K562 (cell line): ENCODE data around the gene NCKAP1. TPM values are rescaled to one million over a fixed set of nuclear protein-coding genes. Genes with fewer than 3 reads are reported as not detected.

Experiments
- ADNP ChIP-seq: fragments of 200-800 bp; sonication (Bioruptor generic); IDR thresholded peaks from 2 replicates; pipeline ENCODE4 v1.6.1; 2016; ENCODE audit warnings: missing genetic modification characterization, missing compliant biosample characterization
- ARID2 ChIP-seq: fragments of 450-650 bp; IDR thresholded peaks from 2 replicates; pipeline ENCODE4 v1.6.1; 2017; ENCODE audit warnings: antibody characterized with exemption, mild to moderate bottlenecking
- CEBPG ChIP-seq, 3 experiments: fragments of 200-800 bp in 1 of 3; sonication (Bioruptor generic) in 1 of 3; sonication (generic) in 1 of 3; formaldehyde crosslinking in 1 of 3; IDR thresholded peaks in 2 of 3; conservative IDR thresholded peaks in 1 of 3; 2 replicates each; pipeline versions ENCODE4 v1.6.1 to v1.8.0; 2016 to 2022; ENCODE audit warnings: missing compliant biosample characterization in 2 of 3, missing genetic modification characterization in 2 of 3, mild to moderate bottlenecking in 1 of 3, missing genetic modification reagents in 1 of 3
- COPS2 ChIP-seq: fragments of 450-650 bp; conservative IDR thresholded peaks from 2 replicates; pipeline ENCODE4 v1.6.1; 2016; ENCODE audit warnings: mild to moderate bottlenecking, moderate library complexity
- CTBP1 ChIP-seq: fragments of 450-650 bp; IDR thresholded peaks from 2 replicates; pipeline ENCODE4 v1.6.1; 2016; ENCODE audit warnings: borderline replicate concordance
- DDX20 ChIP-seq: fragments of 450-650 bp; IDR thresholded peaks from 2 replicates; pipeline ENCODE4 v1.6.1; 2016; ENCODE audit warnings: missing genetic modification characterization, low read depth, mild to moderate bottlenecking, missing compliant biosample characterization, moderate library complexity
- E4F1 ChIP-seq: fragments of 250-450 bp; sonication (Bioruptor Pico); IDR thresholded peaks from 2 replicates; pipeline ENCODE4 v1.5.0; 2021; ENCODE audit warnings: mild to moderate bottlenecking, borderline replicate concordance
- HOMEZ ChIP-seq: fragments of 250-450 bp; sonication (Bioruptor Pico); IDR thresholded peaks from 2 replicates; pipeline ENCODE4 v1.4.0; 2020; ENCODE audit warnings: mild to moderate bottlenecking, moderate library complexity
- HOXB6 ChIP-seq: fragments of 250-450 bp; sonication (Bioruptor Pico); IDR thresholded peaks from 2 replicates; pipeline ENCODE4 v1.5.1; 2022; ENCODE audit warnings: mild to moderate bottlenecking, borderline replicate concordance
- NEUROD1 ChIP-seq: fragments of 150-350 bp; IDR thresholded peaks from 2 replicates; pipeline ENCODE4 v1.6.1; 2014; ENCODE audit warnings: borderline replicate concordance, low read length, low read depth; ENCODE audit not compliant: partially characterized antibody
- NFIC ChIP-seq: fragments of 450-650 bp; IDR thresholded peaks from 2 replicates; pipeline ENCODE4 v1.6.1; 2017; ENCODE audit warnings: mild to moderate bottlenecking, inconsistent platforms
- NFIX ChIP-seq: fragments of 250-450 bp; sonication (Bioruptor Pico); IDR thresholded peaks from 2 replicates; pipeline ENCODE4 v1.4.0; 2020; ENCODE audit warnings: low read depth, mild to moderate bottlenecking, moderate library complexity
- PPARD ChIP-seq: fragments of 250-450 bp; sonication (Bioruptor Pico); IDR thresholded peaks from 2 replicates; pipeline ENCODE4 v1.8.0; 2022; ENCODE audit warnings: inconsistent platforms, mild to moderate bottlenecking, moderate library complexity
- ZNF324 ChIP-seq: fragments of 250-450 bp; sonication (Bioruptor Pico); IDR thresholded peaks from 2 replicates; pipeline ENCODE4 v1.4.0; 2020; ENCODE audit warnings: mild to moderate bottlenecking
- ZNF696 ChIP-seq: fragments of 250-450 bp; sonication (Bioruptor Pico); conservative IDR thresholded peaks from 2 replicates; pipeline ENCODE4 v1.4.0; 2020; ENCODE audit warnings: mild to moderate bottlenecking, moderate library complexity
- polyA plus RNA-seq, 8 experiments: library from polyadenylated mRNA; depleted of rRNA in 4 of 8; stranded (reverse) in 5 of 8; unstranded in 3 of 8; fragments of >200 nt; fragmentation: Nextera tagmentation in 2 of 8; fragmentation: Illumina TruSeq in 1 of 8; extraction: Ambion mirVana in 2 of 8; extraction: Trizol in 1 of 8; gene quantifications; 2 replicates each; pipeline versions ENCODE4 v1.2.1 to v1.2.3, GENCODE V29; 2011 to 2014; ENCODE audit warnings: inconsistent platforms in 1 of 8, missing spikeins in 1 of 8
- total RNA-seq, 7 experiments: library from RNA; depleted of rRNA in 6 of 7; stranded (reverse); fragments of >200 nt in 6 of 7; fragmentation: Illumina TruSeq in 2 of 7; extraction: Trizol in 2 of 7; gene quantifications; 2 replicates each; pipeline versions ENCODE4 v1.2.1 to v1.2.3, GENCODE V29; 2011 to 2021; ENCODE audit warnings: low replicate concordance in 1 of 7
- TF ChIP-seq, protein P1 (sequence below): sonication (generic); formaldehyde crosslinking; IDR thresholded peaks from 2 replicates; pipeline ENCODE4 v1.8.1; 2022; ENCODE audit warnings: missing genetic modification reagents
- TF ChIP-seq, protein P2 (sequence below): fragments of 250-450 bp; sonication (Bioruptor Pico); IDR thresholded peaks from 2 replicates; pipeline ENCODE4 v1.9.0; 2021; ENCODE audit warnings: mild to moderate bottlenecking, inconsistent platforms

Gene NCKAP1
- total and polyA plus RNA-seq, 9 of the 15 experiments (the other 6 are each of a cell fraction or from before 2014, with no cell fraction given): 34.0 to 153 (median 88.7) TPM

DNA sequence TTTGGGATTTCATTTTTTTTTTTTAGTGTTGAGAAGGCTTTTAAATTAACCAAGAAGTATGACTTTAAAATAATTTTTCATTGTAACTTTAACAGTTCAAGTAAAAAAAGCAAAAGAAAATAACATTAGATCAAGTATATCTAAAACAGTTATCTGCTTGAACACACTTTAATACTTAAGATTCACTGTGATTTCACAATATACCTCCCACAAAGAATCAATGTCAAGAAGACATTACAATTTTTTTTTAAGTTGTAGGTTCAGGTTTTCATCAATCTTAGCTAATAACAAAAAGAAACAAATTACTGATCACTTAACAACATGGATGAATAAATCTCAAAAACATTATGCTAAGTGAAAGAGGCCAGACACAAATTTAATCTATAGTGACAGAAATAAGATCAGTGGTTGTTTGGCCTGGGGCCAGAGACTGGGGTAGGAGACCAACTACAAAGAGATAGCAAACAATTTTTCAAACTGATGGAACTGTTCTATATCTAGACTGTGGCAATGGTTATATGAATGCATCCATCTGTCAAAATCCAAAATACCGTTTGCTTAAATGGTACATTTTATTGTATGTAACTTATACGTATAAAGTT lies 97.0 kb downstream of the NCKAP1 start (continued):
- TF ChIP-seq, protein P1, sequence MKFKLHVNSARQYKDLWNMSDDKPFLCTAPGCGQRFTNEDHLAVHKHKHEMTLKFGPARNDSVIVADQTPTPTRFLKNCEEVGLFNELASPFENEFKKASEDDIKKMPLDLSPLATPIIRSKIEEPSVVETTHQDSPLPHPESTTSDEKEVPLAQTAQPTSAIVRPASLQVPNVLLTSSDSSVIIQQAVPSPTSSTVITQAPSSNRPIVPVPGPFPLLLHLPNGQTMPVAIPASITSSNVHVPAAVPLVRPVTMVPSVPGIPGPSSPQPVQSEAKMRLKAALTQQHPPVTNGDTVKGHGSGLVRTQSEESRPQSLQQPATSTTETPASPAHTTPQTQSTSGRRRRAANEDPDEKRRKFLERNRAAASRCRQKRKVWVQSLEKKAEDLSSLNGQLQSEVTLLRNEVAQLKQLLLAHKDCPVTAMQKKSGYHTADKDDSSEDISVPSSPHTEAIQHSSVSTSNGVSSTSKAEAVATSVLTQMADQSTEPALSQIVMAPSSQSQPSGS (CRISPR knock-in tag): no peak
- no peak for TF ChIP-seq NFIX (CRISPR knock-in tag)
- TF ChIP-seq ZNF696 (CRISPR knock-in tag): no peak
- TF ChIP-seq ZNF324 (CRISPR knock-in tag): no peak
- TF ChIP-seq HOXB6 (CRISPR knock-in tag): no peak
- no peak for TF ChIP-seq CEBPG (CRISPR knock-in tag; IDR thresholded peaks at IDR 0.05)
- peak; percentile 40 to 55; a peak in 3 of 4 replicates for TF ChIP-seq CEBPG (tag; conservative IDR thresholded peaks at IDR 0.05 in 1 of 2, IDR thresholded peaks at IDR 0.05 in 1 of 2)
- TF ChIP-seq, protein P2, sequence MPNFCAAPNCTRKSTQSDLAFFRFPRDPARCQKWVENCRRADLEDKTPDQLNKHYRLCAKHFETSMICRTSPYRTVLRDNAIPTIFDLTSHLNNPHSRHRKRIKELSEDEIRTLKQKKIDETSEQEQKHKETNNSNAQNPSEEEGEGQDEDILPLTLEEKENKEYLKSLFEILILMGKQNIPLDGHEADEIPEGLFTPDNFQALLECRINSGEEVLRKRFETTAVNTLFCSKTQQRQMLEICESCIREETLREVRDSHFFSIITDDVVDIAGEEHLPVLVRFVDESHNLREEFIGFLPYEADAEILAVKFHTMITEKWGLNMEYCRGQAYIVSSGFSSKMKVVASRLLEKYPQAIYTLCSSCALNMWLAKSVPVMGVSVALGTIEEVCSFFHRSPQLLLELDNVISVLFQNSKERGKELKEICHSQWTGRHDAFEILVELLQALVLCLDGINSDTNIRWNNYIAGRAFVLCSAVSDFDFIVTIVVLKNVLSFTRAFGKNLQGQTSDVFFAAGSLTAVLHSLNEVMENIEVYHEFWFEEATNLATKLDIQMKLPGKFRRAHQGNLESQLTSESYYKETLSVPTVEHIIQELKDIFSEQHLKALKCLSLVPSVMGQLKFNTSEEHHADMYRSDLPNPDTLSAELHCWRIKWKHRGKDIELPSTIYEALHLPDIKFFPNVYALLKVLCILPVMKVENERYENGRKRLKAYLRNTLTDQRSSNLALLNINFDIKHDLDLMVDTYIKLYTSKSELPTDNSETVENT (CRISPR knock-in tag): no peak
- no peak for TF ChIP-seq HOMEZ (CRISPR knock-in tag)
- peak; percentile 89 for TF ChIP-seq NFIC
- TF ChIP-seq COPS2: no peak
- no peak for TF ChIP-seq PPARD
- no peak for TF ChIP-seq DDX20
- TF ChIP-seq NEUROD1: no peak
- TF ChIP-seq ARID2: no peak
- TF ChIP-seq ADNP (tag): 0 out of 2 replicates have a peak, but pooled peaks have one; percentile 11
- no peak for TF ChIP-seq E4F1 (CRISPR knock-in tag)
- TF ChIP-seq CTBP1: no peak
